Endodermal cell (in vitro differentiated cells): ENCODE measurements around the gene PRKCI. TPM values are rescaled to one million over a fixed set of nuclear protein-coding genes. Genes with fewer than 3 reads are reported as not detected.
"Not testable (repeated sequence)": the region's sequence is repeated elsewhere in the genome, so short reads cannot be mapped to it uniquely, and the experiment has no call there.

Source experiments
- DNase-seq: peaks from one replicate; pipeline ENCODE4 v3.0.0-alpha.2; 2017
- H3K27ac ChIP-seq: 2 replicates; pipeline ENCODE4 v1.5.1; 2013; ENCODE audit warnings: mild to moderate bottlenecking, low read depth, low read length, moderate library complexity
- H3K27me3 ChIP-seq: 2 replicates; pipeline ENCODE4 v1.6.1; 2013; ENCODE audit warnings: mild to moderate bottlenecking, low read length, moderate library complexity; ENCODE audit not compliant: insufficient read depth, control insufficient read depth, poor library complexity, severe bottlenecking
- H3K36me3 ChIP-seq: 2 replicates; pipeline ENCODE4 v1.7.0; 2013; ENCODE audit warnings: mild to moderate bottlenecking, low read length, moderate library complexity; ENCODE audit not compliant: control insufficient read depth, insufficient read depth
- H3K4me1 ChIP-seq: one replicate; pipeline ENCODE4 v1.7.0; 2013; ENCODE audit warnings: low read length; ENCODE audit not compliant: control insufficient read depth, insufficient read depth
- H3K4me3 ChIP-seq: 2 replicates; pipeline ENCODE4 v1.5.1; 2013; ENCODE audit warnings: mild to moderate bottlenecking, low read length, moderate library complexity
- H3K9ac ChIP-seq: 2 replicates; pipeline ENCODE4 v1.6.1; 2013; ENCODE audit warnings: mild to moderate bottlenecking, low read length, moderate library complexity; ENCODE audit not compliant: poor library complexity, severe bottlenecking; ENCODE audit errors: extremely low read depth
- H3K9me3 ChIP-seq: 2 replicates; pipeline ENCODE4 v1.6.1; 2013; ENCODE audit warnings: mild to moderate bottlenecking, low read length, moderate library complexity; ENCODE audit not compliant: control insufficient read depth
- H3K27ac Mint-ChIP-seq: 2 replicates; pipeline ENCODE4 v1.8.0; 2020; ENCODE audit warnings: mixed read lengths
- H3K27me3 Mint-ChIP-seq: 2 replicates; pipeline ENCODE4 v1.8.0; 2021; ENCODE audit warnings: mild to moderate bottlenecking, mixed read lengths; ENCODE audit not compliant: insufficient read depth
- H3K36me3 Mint-ChIP-seq: 2 replicates; pipeline ENCODE4 v1.8.0; 2020; ENCODE audit warnings: low read depth, mixed read lengths
- H3K4me1 Mint-ChIP-seq: 2 replicates; pipeline ENCODE4 v1.8.0; 2020; ENCODE audit warnings: mixed read lengths
- H3K4me3 Mint-ChIP-seq: 2 replicates; pipeline ENCODE4 v1.8.0; 2020; ENCODE audit warnings: mild to moderate bottlenecking, moderate library complexity, mixed read lengths
- H3K9me3 Mint-ChIP-seq: 2 replicates; pipeline ENCODE4 v1.8.0; 2020; ENCODE audit warnings: mild to moderate bottlenecking, mixed read lengths
- CTCF ChIP-seq: fragments of 200-600 bp; sonication (generic); conservative IDR thresholded peaks from 2 replicates; pipeline ENCODE4 v1.5.0; 2021; ENCODE audit warnings: antibody characterized with exemption, mild to moderate bottlenecking
- WGBS, 2 experiments: methylation state at CpG; one replicate each; pipeline versions ENCODE4 v1.1.5 to v1.1.7; 2013; ENCODE audit warnings: missing lambda C conversion rate in 2 of 2, mixed read lengths in 1 of 2; ENCODE audit not compliant: insufficient coverage in 1 of 2, insufficient read length in 1 of 2; 5-methylcytosine and 5-hydroxymethylcytosine counted together
- total RNA-seq, 2 donors: library from RNA; stranded (reverse); fragmentation: NEBNext Ultra II Directional in 1 of 2; extraction: Animal tissue kit (Norgen Biotek cat#: 25700) in 1 of 2; gene quantifications; 2 replicates in 1 of 2; 3 replicates in 1 of 2; pipeline ENCODE4 v1.2.1, GENCODE V29; 2021

PRKCI gene
- total RNA-seq, 2 donors from 2014 or later, result 81.9 to 103 TPM

DNA sequence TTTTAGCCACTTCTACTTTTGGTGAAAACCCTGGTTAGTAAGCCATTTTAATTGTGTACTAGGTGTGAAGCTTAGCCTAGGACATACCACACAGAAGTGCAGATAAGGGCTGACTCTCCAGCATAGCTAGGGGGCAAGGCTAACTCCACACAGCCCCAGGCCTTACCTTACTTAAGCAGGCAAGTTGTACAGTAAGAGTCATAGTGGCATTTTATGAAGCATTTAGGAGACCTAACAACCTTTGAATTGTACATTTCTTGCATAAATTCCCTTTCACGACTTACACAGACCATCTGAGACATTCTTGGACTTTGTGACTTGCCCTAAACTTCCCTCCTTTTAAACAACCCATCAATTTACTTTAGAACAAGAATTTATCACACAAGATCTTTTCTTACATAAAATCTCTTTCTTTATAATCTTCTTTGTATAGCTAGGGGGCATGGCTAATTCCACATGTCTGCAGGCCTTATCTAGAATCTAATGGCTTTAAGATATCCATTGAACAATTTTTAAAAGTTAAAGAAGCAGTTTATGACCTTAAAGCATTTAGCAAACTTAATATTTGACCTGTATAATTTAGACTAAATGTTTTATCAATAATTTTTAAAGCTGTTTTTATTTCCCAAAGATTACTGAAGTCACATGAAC is 116.6 kb downstream of the PRKCI start:
- Histone ChIP-seq H3K27ac (no peak overlapping the region), H3K4me3 (peak overlapping the region; percentile 38), H3K4me1 (no peaks in the 10 kb centered on the region), H3K9ac (no peak overlapping the region), H3K36me3 (no peaks in the 10 kb centered on the region), H3K9me3 (peaks cover 60% of the 10 kb centered on the region), H3K27me3 (no peaks in the 10 kb centered on the region)
- 78 to 84% methylated on average over 1 of the region's 1 CpG for WGBS, 2 experiments
- TF ChIP-seq CTCF, result no peak
- no peaks in the 10 kb centered on the region for H3K27me3 Mint-ChIP-seq
- H3K4me3 Mint-ChIP-seq, result no peak overlapping the region
- H3K27ac Mint-ChIP-seq, result no peak overlapping the region
- no peak for DNase-seq
- H3K9me3 Mint-ChIP-seq, result peaks cover 68% of the 10 kb centered on the region
- H3K4me1 Mint-ChIP-seq, result no peaks in the 10 kb centered on the region
- peaks cover 3% of the 10 kb centered on the region for H3K36me3 Mint-ChIP-seq

- peaks cover 50% of the 10 kb centered on the region for H3K9me3 ChIP-seq
- not testable (repeated sequence) for H3K27ac Mint-ChIP-seq, H3K9ac ChIP-seq, H3K36me3 ChIP-seq, H3K4me1 ChIP-seq, H3K36me3 Mint-ChIP-seq, H3K27ac ChIP-seq, H3K27me3 ChIP-seq, DNase-seq, H3K4me1 Mint-ChIP-seq, H3K4me3 Mint-ChIP-seq, H3K4me3 ChIP-seq, H3K27me3 Mint-ChIP-seq
- 91 to 92% methylated on average over 9 of the region's 9 CpGs for WGBS, 2 experiments
- H3K9me3 Mint-ChIP-seq, result peaks cover 62% of the 10 kb centered on the region
These were observed 120.0 kb downstream of the PRKCI start for GRCh38 chr3:170342273-170342672.

DNA sequence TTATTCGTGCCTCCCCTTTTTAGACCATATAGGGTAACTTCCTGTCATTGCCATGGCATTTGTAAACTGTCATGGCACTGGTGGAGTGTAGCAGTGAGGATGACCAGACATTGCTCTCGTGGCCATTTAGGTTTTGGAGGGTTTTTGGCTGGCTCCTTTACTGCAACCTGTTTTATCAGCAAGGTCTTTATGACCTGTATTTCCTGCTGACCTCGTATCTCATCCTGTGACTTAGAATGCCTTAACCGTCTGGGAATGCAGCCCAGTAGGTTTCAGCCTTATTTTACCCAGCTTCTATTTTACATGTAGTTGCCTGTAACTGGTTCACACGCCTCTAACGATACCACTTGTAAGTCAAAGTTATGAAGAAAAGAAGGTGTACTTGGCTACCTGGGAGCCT is 121.6 kb downstream of the PRKCI start:
- H3K36me3 ChIP-seq, H3K27ac Mint-ChIP-seq, H3K27me3 Mint-ChIP-seq, H3K4me1 ChIP-seq, H3K4me3 ChIP-seq, H3K27me3 ChIP-seq, H3K27ac ChIP-seq, H3K4me1 Mint-ChIP-seq, H3K9ac ChIP-seq, H3K4me3 Mint-ChIP-seq, H3K36me3 Mint-ChIP-seq, DNase-seq: not testable (repeated sequence)
- WGBS, 2 experiments, result 90 to 91% methylated on average over 4 to 6 of the region's 6 CpGs
- H3K9me3 ChIP-seq, result peaks cover 34% of the 10 kb centered on the region
- H3K9me3 Mint-ChIP-seq, result peaks cover 47% of the 10 kb centered on the region

- Mint-ChIP-seq H3K9me3 (peaks cover 37% of the 10 kb centered on the region), H3K36me3 (no peaks in the 10 kb centered on the region), H3K27ac (peak overlapping the region; percentile 80), H3K4me1 (peaks cover 5% of the 10 kb centered on the region), H3K4me3 (no peak overlapping the region), H3K27me3 (no peaks in the 10 kb centered on the region)
- Histone ChIP-seq H3K27me3 (no peaks in the 10 kb centered on the region), H3K9ac (no peak overlapping the region), H3K4me1 (no peaks in the 10 kb centered on the region), H3K4me3 (no peak overlapping the region), H3K27ac (no peak overlapping the region), H3K9me3 (peaks cover 23% of the 10 kb centered on the region), H3K36me3 (no peaks in the 10 kb centered on the region)
- WGBS, 2 experiments, result 96 to 100% methylated on average over 2 to 4 of the region's 4 CpGs
- DNase-seq, result no peak
- TF ChIP-seq CTCF, result no peak
These were observed 122.7 kb downstream of the PRKCI start for GRCh38 chr3:170344971-170345370.
